Gastrocnemius medialis (tissue), 4 donors: ENCODE results near the gene FGF4. TPM values are rescaled to one million over a fixed set of nuclear protein-coding genes. Genes with fewer than 3 reads are reported as not detected.

Source experiments
- ATAC-seq, 2 donors: fragments of 150-250 bp; one replicate each; pipeline ENCODE4 v1.9.1; 2016
- DNase-seq, 2 donors: peaks; one replicate each; pipeline ENCODE4 v3.0.0-alpha.2; 2019
- H3K27ac ChIP-seq, 4 donors: fragments of 200-600 bp; sonication (generic); 1 replicate in 1 of 4; 2 replicates in 3 of 4; pipeline ENCODE4 v1.5.1; 2016 to 2018; ENCODE audit warnings: mild to moderate bottlenecking in 2 of 4, moderate library complexity in 1 of 4
- H3K27me3 ChIP-seq, 3 donors: fragments of 200-600 bp; sonication (generic) in 2 of 3; 1 replicate in 1 of 3; 2 replicates in 2 of 3; pipeline versions ENCODE4 v1.5.1 to v1.6.0; 2016 to 2019; ENCODE audit warnings: mild to moderate bottlenecking in 1 of 3, moderate library complexity in 1 of 3
- H3K36me3 ChIP-seq, 2 donors: fragments of 200-600 bp; sonication (generic) in 1 of 2; one replicate each; pipeline ENCODE4 v1.5.1; 2017 to 2018
- H3K4me1 ChIP-seq, 2 donors: fragments of 200-600 bp; sonication (generic) in 1 of 2; one replicate each; pipeline ENCODE4 v1.5.1; 2016 to 2017; ENCODE audit warnings: mild to moderate bottlenecking in 2 of 2
- H3K4me3 ChIP-seq, 4 donors: fragments of 200-600 bp; sonication (generic) in 3 of 4; 1 replicate in 1 of 4; 2 replicates in 3 of 4; pipeline ENCODE4 v1.5.1; 2016 to 2019; ENCODE audit warnings: mild to moderate bottlenecking in 2 of 4
- H3K9me3 ChIP-seq, 3 donors: fragments of 200-600 bp; sonication (generic) in 2 of 3; 1 replicate in 1 of 3; 2 replicates in 2 of 3; pipeline ENCODE4 v1.5.1; 2016 to 2019
- POLR2A ChIP-seq, 2 donors: fragments of 450-650 bp; IDR thresholded peaks; one replicate each; pipeline ENCODE4 v1.6.1; 2017; ENCODE audit warnings: antibody characterized with exemption in 2 of 2, mild to moderate bottlenecking in 2 of 2, moderate library complexity in 2 of 2
- in situ Hi-C, 4 donors: fragments of 200-750 bp; cut with MboI; loops; one replicate each; pipeline versions ENCODE4 v1.15.0 to v1.8.0; 2017; ENCODE audit warnings: low sequenced_read_pairs in 4 of 4
- intact Hi-C: fragments of 100-400 bp; cut with DNase I; formaldehyde crosslinking; loops from one replicate; pipeline ENCODE4 v1.15.1; 2023; ENCODE audit warnings: low total_unique reads
- total RNA-seq, 4 donors: library from RNA; depleted of rRNA; stranded (reverse); fragments of >200 nt; gene quantifications; one replicate each; pipeline versions ENCODE4 v1.1.0 to v1.2.3, GENCODE V29; 2016
- TF ChIP-seq, protein P1 (sequence below), 5 experiments: fragments of 450-650 bp in 3 of 5; fragments of 200-600 bp in 2 of 5; sonication (generic) in 2 of 5; IDR thresholded peaks in 4 of 5; conservative IDR thresholded peaks in 1 of 5; 1 replicate in 4 of 5; 2 replicates in 1 of 5; pipeline ENCODE4 v1.5.1; 2016 to 2019; ENCODE audit warnings: antibody characterized with exemption in 5 of 5, mild to moderate bottlenecking in 3 of 5, moderate library complexity in 3 of 5

Gene FGF4
- total RNA-seq, 4 donors from 2014 or later: not detected

DNA sequence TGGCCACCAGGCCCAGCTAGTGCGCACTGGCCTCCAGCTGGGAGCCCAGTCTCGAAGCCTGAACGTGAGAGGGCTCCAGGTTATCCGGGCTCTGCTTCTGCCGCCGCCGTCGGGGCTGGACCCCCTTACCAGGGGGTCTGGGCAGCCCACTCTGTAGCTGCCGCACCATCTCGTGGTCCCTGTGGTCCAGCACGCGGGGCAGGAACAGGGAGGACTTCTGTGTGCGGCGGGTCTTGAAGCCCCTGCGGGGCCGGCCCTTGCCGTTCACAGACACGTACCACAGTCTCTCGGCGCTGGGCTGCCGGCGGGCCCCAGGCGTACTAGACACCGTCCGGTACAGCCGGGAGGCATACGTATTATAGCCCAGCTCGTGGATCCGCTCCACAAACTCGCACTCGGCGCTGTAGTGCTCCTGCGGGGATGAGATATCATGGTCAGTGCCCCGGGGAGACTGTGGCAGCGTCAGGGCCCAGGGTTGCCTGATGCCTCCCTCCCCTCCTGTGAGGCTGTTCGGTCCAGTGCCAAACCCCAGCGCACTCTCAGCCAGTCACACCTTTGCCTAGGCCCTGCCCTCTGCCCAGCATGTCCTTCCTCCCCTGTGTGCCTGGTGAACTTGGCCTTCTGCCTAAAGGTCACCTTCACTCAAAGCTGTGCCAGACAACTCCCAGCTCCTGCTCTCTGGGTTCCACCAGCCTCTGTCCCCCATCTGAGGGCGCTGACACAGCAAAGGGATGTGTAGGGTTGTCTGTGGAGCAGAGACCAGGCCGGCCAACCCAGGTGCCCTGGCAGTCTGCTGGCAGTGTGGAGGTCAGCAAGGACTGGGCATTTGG, 35.4 kb upstream of the FGF4 start:
- peaks cover 0 to 18% (median 5%) of the 10 kb centered on the region in 3 donors for H3K27me3 ChIP-seq
- no peak for ATAC-seq

DNA sequence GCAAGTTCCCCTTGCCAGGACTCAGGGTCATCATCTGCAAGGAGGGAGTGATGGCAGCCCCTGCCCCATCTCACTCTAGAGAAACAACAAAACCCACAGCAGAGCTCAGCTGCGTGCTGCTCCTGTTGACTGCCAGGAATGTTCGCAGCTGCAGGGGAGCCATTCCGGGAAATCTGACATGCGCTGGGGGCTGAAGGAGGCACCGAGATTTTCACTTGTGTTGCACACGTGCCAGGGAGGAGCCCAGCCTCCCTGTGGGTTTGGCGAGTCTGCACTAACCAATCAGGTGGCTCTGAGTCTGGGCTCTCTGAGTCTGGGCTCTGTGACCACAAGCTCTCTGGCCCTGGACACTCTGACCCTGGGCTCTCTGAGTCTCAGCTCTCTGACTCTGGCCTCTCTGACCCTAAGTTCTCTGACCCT, 33.5 kb upstream of the FGF4 start:
- in situ Hi-C loops (no loop called here), intact Hi-C loops (no loop called here)
- DNase-seq (no peak), ATAC-seq (no peak)
- Histone ChIP-seq H3K4me3 (no peak overlapping the region), H3K27me3 (peaks cover 0 to 16% (median 5%) of the 10 kb centered on the region in 3 donors), H3K9me3 (no peaks in the 10 kb centered on the region), H3K27ac (no peak overlapping the region), H3K36me3 (no peaks in the 10 kb centered on the region), H3K4me1 (no peaks in the 10 kb centered on the region)
- no peak for TF ChIP-seq POLR2A (IDR thresholded peaks at IDR 0.05)
- TF ChIP-seq, protein P1, sequence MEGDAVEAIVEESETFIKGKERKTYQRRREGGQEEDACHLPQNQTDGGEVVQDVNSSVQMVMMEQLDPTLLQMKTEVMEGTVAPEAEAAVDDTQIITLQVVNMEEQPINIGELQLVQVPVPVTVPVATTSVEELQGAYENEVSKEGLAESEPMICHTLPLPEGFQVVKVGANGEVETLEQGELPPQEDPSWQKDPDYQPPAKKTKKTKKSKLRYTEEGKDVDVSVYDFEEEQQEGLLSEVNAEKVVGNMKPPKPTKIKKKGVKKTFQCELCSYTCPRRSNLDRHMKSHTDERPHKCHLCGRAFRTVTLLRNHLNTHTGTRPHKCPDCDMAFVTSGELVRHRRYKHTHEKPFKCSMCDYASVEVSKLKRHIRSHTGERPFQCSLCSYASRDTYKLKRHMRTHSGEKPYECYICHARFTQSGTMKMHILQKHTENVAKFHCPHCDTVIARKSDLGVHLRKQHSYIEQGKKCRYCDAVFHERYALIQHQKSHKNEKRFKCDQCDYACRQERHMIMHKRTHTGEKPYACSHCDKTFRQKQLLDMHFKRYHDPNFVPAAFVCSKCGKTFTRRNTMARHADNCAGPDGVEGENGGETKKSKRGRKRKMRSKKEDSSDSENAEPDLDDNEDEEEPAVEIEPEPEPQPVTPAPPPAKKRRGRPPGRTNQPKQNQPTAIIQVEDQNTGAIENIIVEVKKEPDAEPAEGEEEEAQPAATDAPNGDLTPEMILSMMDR (IDR thresholded peaks at IDR 0.05 in 4 of 5, conservative IDR thresholded peaks at IDR 0.05 in 1 of 5): no peak

More for the DNA sequence above, 35.4 kb upstream of the FGF4 start:
- H3K36me3 ChIP-seq: no peaks in the 10 kb centered on the region
- DNase-seq: no peak
- in situ Hi-C loops: no loop called here
- intact Hi-C loops: no loop called here
- H3K4me1 ChIP-seq: no peaks in the 10 kb centered on the region
- TF ChIP-seq, protein P1 (IDR thresholded peaks at IDR 0.05 in 4 of 5, conservative IDR thresholded peaks at IDR 0.05 in 1 of 5): no peak
- TF ChIP-seq POLR2A (IDR thresholded peaks at IDR 0.05): no peak
- H3K27ac ChIP-seq: no peak overlapping the region
- no peak overlapping the region for H3K4me3 ChIP-seq
- no peaks in the 10 kb centered on the region for H3K9me3 ChIP-seq

DNA sequence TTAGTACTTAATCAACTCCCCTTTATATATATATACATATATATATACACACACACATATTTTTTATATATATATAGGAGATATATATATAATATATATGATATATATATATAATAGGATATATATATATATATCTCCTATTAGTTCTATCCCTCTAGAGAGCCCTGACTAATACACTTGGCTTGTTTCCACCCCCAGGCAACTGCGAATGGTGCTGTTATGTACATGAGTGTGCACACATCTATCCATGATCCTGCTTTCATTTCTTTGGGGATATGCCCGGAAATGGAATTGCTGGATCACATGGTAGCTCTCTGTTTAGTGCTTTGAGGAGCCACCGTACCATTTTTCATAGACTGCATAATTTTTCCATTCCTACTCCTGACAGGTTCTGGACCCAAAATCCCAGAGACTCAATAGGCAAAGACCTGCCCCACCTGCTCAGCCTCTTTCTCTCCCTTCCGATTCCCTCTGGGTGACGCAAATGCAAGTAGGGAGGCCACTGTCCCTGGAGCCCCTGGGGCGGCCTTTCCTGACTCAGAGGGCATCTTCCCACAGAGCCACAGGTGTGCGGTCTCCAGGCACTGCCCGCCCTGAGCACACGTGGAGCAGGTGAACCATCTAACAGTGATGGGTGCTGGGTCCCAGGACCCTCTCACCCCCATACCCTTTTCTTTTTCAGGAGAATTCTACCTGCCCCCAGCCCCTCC, 32.1 kb upstream of the FGF4 start:
- Histone ChIP-seq H3K27ac (no peak overlapping the region), H3K36me3 (no peaks in the 10 kb centered on the region), H3K4me3 (no peak overlapping the region), H3K4me1 (no peaks in the 10 kb centered on the region), H3K27me3 (peaks cover 0 to 6% (median 5%) of the 10 kb centered on the region in 3 donors), H3K9me3 (no peaks in the 10 kb centered on the region)
- DNase-seq (no peak), ATAC-seq (no peak)
- intact Hi-C loops (no loop called here), in situ Hi-C loops (no loop called here)
- TF ChIP-seq, protein P1 (IDR thresholded peaks at IDR 0.05 in 4 of 5, conservative IDR thresholded peaks at IDR 0.05 in 1 of 5): no peak
- no peak for TF ChIP-seq POLR2A (IDR thresholded peaks at IDR 0.05)

DNA sequence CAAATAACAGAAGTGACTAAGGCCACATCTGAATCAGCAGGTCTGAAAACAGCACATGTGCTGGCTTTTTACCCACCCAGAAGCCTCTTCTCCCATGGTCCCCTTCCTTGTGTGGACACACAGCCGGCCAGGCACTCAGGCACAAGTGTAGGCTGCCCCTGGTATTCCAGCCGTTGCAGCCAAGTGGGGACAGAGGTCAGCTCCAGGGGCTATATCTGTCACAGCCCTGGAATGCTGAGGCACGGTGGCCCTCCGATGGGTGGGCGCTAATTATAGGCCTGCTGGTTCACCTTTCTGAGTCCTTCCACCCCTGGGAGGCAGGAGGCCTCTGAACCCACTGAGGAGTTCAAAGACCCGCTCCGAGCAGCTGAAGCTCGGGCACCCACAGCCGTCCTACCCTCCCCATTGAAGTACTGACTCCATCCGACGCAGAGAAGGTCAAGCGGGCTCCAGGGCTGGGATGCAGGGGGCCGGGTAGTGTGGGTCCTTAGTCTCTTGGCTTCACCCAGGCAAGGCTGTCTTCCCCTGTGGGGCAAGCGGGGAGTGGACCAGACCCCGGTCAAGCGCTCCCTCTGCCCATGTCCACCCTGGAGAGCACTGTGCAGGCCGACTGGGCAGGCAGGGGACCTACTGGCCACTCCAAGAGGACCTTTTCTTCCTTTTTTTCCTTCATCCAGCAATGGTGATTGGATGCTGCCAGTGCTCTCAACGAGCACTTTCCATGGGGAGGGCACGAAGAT, 29.8 kb upstream of the FGF4 start:
- TF ChIP-seq, protein P1 (IDR thresholded peaks at IDR 0.05 in 4 of 5, conservative IDR thresholded peaks at IDR 0.05 in 1 of 5): no peak
- TF ChIP-seq POLR2A (IDR thresholded peaks at IDR 0.05): no peak
- in situ Hi-C loops: no loop called here
- no peak for DNase-seq
- intact Hi-C loops: no loop called here
- ATAC-seq: no peak
- H3K36me3 ChIP-seq: no peaks in the 10 kb centered on the region
- H3K9me3 ChIP-seq: no peaks in the 10 kb centered on the region
- no peak overlapping the region for H3K4me3 ChIP-seq
- H3K4me1 ChIP-seq: no peaks in the 10 kb centered on the region
- peaks cover 0 to 5% (median 2%) of the 10 kb centered on the region in 3 donors for H3K27me3 ChIP-seq
- no peak overlapping the region for H3K27ac ChIP-seq
